NCI-H2107 treated with DMSO at 0.1 percent for 48 hours (cell line): ENCODE data around the gene RAD51B.
A peak's percentile ranks its signal among the peaks of the same experiment; 100 is the strongest.
"Not testable (repeated sequence)": the region's sequence is repeated elsewhere in the genome, so short reads cannot be mapped to it uniquely, and the experiment has no call there.

Source experiments
- DNase-seq: peaks from one replicate; lab custom pipeline; 2025; ENCODE audit not compliant: unreplicated experiment; lab: John Stamatoyannopoulos, UW

Gene RAD51B

GRCh38 chr14:68286667-68287066 lies 467.1 kb downstream of the RAD51B start:
- DNase-seq, result no peak

GRCh38 chr14:68289452-68289851 lies 469.9 kb downstream of the RAD51B start:
- not testable (repeated sequence) for DNase-seq

- DNase-seq, result peak; percentile 61
Observed at GRCh38 chr14:68291820-68292219, 472.2 kb downstream of the RAD51B start.

GRCh38 chr14:68292441-68293215 lies 473.0 kb downstream of the RAD51B start:
- no peak for DNase-seq

- no peak for DNase-seq
Observed at GRCh38 chr14:68293404-68293803, 473.8 kb downstream of the RAD51B start.

GRCh38 chr14:68295316-68295816 lies 475.8 kb downstream of the RAD51B start:
- no peak for DNase-seq

GRCh38 chr14:68297039-68297438 lies 477.5 kb downstream of the RAD51B start:
- DNase-seq, result no peak

GRCh38 chr14:68297876-68298468 lies 478.4 kb downstream of the RAD51B start:
- no peak for DNase-seq

- DNase-seq, result no peak
Observed at GRCh38 chr14:68300608-68301007, 481.0 kb downstream of the RAD51B start.

- DNase-seq, result no peak
Observed at GRCh38 chr14:68301219-68301618, 481.6 kb downstream of the RAD51B start.

GRCh38 chr14:68302938-68303337 lies 483.4 kb downstream of the RAD51B start:
- DNase-seq, result not testable (repeated sequence)

- no peak for DNase-seq
Observed at GRCh38 chr14:68305738-68306137, 486.2 kb downstream of the RAD51B start.

- no peak for DNase-seq
Observed at GRCh38 chr14:68306265-68306933, 486.8 kb downstream of the RAD51B start.

GRCh38 chr14:68306934-68307789 lies 487.6 kb downstream of the RAD51B start:
- DNase-seq, result peak; percentile 98

- DNase-seq, result peak; percentile 74
Observed at GRCh38 chr14:68307790-68308168, 488.2 kb downstream of the RAD51B start.

GRCh38 chr14:68308726-68309520 lies 489.3 kb downstream of the RAD51B start:
- no peak for DNase-seq

GRCh38 chr14:68309616-68310015 lies 490.0 kb downstream of the RAD51B start:
- no peak for DNase-seq

GRCh38 chr14:68312300-68312699 lies 492.7 kb downstream of the RAD51B start:
- no peak for DNase-seq

GRCh38 chr14:68312884-68313610 lies 493.5 kb downstream of the RAD51B start:
- DNase-seq, result no peak

- DNase-seq, result no peak
Observed at GRCh38 chr14:68314642-68315041, 495.1 kb downstream of the RAD51B start.
